ENCODE measurements around the gene GALNT12.

The GALNT12 gene

DNA sequence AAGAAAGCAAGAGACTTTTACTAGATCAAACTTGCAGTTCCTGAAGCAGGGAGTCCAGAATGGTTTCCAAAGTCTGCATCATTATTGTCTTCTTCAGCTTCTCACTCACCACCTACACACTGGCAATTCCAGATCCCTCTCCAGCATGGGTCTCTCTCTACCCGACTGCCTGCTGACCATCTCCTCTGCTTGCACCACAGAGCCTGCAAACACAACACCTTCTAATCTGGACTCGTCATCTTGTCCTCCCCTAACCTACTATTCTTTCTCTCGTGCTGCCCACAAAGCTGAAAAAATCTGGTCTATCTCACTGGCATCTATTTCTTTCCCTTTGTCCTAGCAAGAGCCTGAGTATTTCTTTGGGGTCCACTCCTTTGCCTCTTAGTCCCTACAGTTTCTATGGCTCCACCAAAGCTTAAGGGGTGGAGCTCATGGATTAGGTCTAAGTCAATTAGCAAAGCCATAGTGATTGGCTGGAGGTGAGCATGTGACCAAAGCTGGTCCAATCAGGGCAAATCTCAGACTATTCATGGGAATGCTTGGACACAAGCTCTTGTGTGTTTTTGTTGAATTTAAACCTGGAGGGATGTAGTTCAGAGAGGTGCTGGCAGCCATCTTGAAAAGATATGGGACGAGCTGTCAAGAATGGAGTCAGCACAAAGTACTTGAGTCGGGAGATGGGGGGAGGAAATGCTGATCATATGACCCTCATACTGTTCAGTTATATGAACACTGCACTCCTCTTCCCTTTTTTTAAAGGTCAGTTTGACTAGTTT, 63.5 kb downstream of the GALNT12 start:
- Histone ChIP-seq H3K4me3 (ENCODE audit: extremely low read depth, insufficient read depth, low read length, poor library complexity, severe bottlenecking) (no peak overlapping the region), H3K4me1 (ENCODE audit: control insufficient read depth, insufficient read depth, low read length, poor library complexity, severe bottlenecking) (no peaks in the 10 kb centered on the region), H3K9me3 (ENCODE audit: control insufficient read depth, low read length) (peaks cover 4% of the 10 kb centered on the region), H3K36me3 (ENCODE audit: control insufficient read depth, insufficient read depth, low read length) (no peaks in the 10 kb centered on the region), H3K27ac (ENCODE audit: low read depth, low read length, severe bottlenecking) (no peak overlapping the region)
- 75 to 82% methylated on average over 3 of the region's 5 CpGs for whole genome bisulfite sequencing, 2 experiments (ENCODE audit: insufficient coverage in 2 of 2)

GRCh38 chr9:98871558-98872065, 64.1 kb downstream of the GALNT12 start:
- Histone ChIP-seq H3K4me3 (ENCODE audit: extremely low read depth, insufficient read depth, low read length, poor library complexity, severe bottlenecking) (no peak overlapping the region), H3K9me3 (ENCODE audit: control insufficient read depth, low read length) (peaks cover 4% of the 10 kb centered on the region), H3K27ac (ENCODE audit: low read depth, low read length, severe bottlenecking) (no peak overlapping the region), H3K4me1 (ENCODE audit: control insufficient read depth, insufficient read depth, low read length, poor library complexity, severe bottlenecking) (no peaks in the 10 kb centered on the region), H3K36me3 (ENCODE audit: control insufficient read depth, insufficient read depth, low read length) (no peaks in the 10 kb centered on the region)
- WGBS, 2 experiments (ENCODE audit: insufficient coverage in 2 of 2), result 75 to 88% methylated on average over 8 to 9 of the region's 9 CpGs

DNA sequence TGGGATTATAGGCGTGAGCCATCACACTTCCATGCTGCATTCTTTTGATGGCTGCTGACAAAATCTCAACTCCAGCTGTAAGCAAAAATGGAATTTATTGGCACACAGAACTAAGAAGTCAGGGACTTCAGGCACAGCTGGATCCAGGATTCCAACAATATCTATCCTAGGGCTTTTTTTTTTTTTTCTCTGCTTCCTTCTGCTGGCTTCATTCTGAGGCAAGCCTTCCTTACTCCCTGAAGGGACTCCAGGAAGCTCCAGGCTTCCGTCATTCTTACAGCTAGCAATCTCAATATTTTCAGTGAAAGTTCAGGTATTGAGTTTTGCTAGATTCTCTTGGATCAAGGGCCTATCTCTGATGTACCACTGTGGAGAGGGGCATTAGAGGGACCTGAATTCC, 66.1 kb downstream of the GALNT12 start:
- no peaks in the 10 kb centered on the region for H3K36me3 ChIP-seq (ENCODE audit: control insufficient read depth, insufficient read depth, low read length)
- WGBS, 2 experiments (ENCODE audit: insufficient coverage in 2 of 2), result 78 to 100% methylated on average over 1 to 2 of the region's 2 CpGs
- no peak overlapping the region for H3K4me3 ChIP-seq (ENCODE audit: extremely low read depth, insufficient read depth, low read length, poor library complexity, severe bottlenecking)
- H3K9me3 ChIP-seq (ENCODE audit: control insufficient read depth, low read length), result peaks cover 4% of the 10 kb centered on the region
- no peaks in the 10 kb centered on the region for H3K4me1 ChIP-seq (ENCODE audit: control insufficient read depth, insufficient read depth, low read length, poor library complexity, severe bottlenecking)
- no peak overlapping the region for H3K27ac ChIP-seq (ENCODE audit: low read depth, low read length, severe bottlenecking)

DNA sequence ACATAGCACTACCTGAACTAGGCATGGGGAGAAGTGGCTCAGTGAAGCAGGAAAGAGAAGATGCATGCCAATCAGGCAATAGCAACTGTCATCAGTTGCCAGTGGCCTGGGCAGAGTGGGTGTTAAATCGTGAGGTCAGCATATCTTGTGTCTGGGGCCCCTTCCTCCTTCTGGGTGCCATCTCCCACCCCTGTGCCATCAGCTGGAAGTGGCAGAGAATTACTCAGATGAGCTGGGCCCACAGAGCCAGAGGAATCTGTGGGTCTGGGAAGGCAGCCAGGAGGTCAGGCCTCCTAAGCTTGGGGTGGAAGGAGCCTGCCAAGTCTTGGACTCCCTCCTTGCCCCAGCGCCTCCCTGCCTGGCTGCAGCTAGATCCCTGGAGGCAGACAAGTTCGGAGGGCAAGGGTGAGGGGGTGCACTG, 66.5 kb downstream of the GALNT12 start:
- no peak overlapping the region for H3K27ac ChIP-seq (ENCODE audit: low read depth, low read length, severe bottlenecking)
- no peaks in the 10 kb centered on the region for H3K36me3 ChIP-seq (ENCODE audit: control insufficient read depth, insufficient read depth, low read length)
- H3K4me3 ChIP-seq (ENCODE audit: extremely low read depth, insufficient read depth, low read length, poor library complexity, severe bottlenecking), result no peak overlapping the region
- WGBS, 2 experiments (ENCODE audit: insufficient coverage in 2 of 2), result 83% methylated on average over 2 of the region's 3 CpGs; no CpG with 5 or more reads in 1 of the 2 experiments
- peaks cover 2% of the 10 kb centered on the region for H3K9me3 ChIP-seq (ENCODE audit: control insufficient read depth, low read length)
- no peaks in the 10 kb centered on the region for H3K4me1 ChIP-seq (ENCODE audit: control insufficient read depth, insufficient read depth, low read length, poor library complexity, severe bottlenecking)

- Histone ChIP-seq H3K4me3 (ENCODE audit: extremely low read depth, insufficient read depth, low read length, poor library complexity, severe bottlenecking) (no peak overlapping the region), H3K4me1 (ENCODE audit: control insufficient read depth, insufficient read depth, low read length, poor library complexity, severe bottlenecking) (no peaks in the 10 kb centered on the region), H3K36me3 (ENCODE audit: control insufficient read depth, insufficient read depth, low read length) (no peaks in the 10 kb centered on the region), H3K9me3 (ENCODE audit: control insufficient read depth, low read length) (no peaks in the 10 kb centered on the region), H3K27ac (ENCODE audit: low read depth, low read length, severe bottlenecking) (no peak overlapping the region)
- WGBS, 2 experiments (ENCODE audit: insufficient coverage in 2 of 2), result 74 to 100% methylated on average over 2 to 5 of the region's 5 CpGs
These were observed 67.3 kb downstream of the GALNT12 start for GRCh38 chr9:98874721-98875255.

DNA sequence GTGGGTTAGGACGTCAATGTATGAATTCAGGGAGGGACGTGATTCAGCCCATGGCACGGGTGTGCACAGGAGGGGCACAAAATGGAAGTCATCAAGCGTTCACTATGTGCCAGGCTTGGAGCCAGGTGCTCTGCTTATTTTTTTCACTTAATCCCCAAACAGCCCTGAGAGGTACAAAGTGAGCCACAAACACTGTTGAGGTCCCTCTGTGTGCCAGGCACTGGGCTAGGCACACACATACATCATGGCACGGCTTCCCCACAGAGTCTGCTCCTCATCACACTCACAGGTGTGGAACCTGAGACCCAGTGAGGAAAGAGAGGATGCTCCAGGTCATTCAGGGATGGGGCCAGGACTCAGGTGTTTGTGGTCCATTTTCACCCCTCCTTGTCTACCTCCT, 68.1 kb downstream of the GALNT12 start:
- Histone ChIP-seq H3K4me3 (ENCODE audit: extremely low read depth, insufficient read depth, low read length, poor library complexity, severe bottlenecking) (no peak overlapping the region), H3K4me1 (ENCODE audit: control insufficient read depth, insufficient read depth, low read length, poor library complexity, severe bottlenecking) (no peaks in the 10 kb centered on the region), H3K36me3 (ENCODE audit: control insufficient read depth, insufficient read depth, low read length) (no peaks in the 10 kb centered on the region), H3K9me3 (ENCODE audit: control insufficient read depth, low read length) (no peaks in the 10 kb centered on the region), H3K27ac (ENCODE audit: low read depth, low read length, severe bottlenecking) (no peak overlapping the region)
- 81 to 100% methylated on average over 1 to 5 of the region's 5 CpGs for WGBS, 2 experiments (ENCODE audit: insufficient coverage in 2 of 2)

DNA sequence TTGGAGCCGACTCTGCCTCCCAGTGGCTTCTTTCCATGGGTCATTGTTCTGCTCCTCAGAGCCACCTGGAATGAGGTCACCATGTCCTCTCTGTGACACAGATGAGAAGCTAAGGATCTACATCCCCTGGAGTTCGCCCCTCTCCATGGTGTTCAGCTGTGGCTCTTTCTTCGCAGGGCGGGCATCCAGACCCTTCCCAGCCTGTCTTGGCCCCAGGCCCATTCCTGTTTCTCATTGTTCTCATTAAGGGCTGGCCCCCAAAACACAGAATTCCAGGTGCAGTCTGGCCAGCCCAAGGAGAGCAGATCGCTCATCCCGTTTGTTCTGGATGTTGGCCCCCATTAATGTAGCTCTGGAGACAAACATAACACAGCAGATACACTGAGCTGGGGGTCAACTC, 69.8 kb downstream of the GALNT12 start:
- Histone ChIP-seq H3K27ac (ENCODE audit: low read depth, low read length, severe bottlenecking) (no peak overlapping the region), H3K36me3 (ENCODE audit: control insufficient read depth, insufficient read depth, low read length) (no peaks in the 10 kb centered on the region), H3K9me3 (ENCODE audit: control insufficient read depth, low read length) (no peaks in the 10 kb centered on the region), H3K4me1 (ENCODE audit: control insufficient read depth, insufficient read depth, low read length, poor library complexity, severe bottlenecking) (no peaks in the 10 kb centered on the region), H3K4me3 (ENCODE audit: extremely low read depth, insufficient read depth, low read length, poor library complexity, severe bottlenecking) (no peak overlapping the region)
- 93 to 95% methylated on average over 6 of the region's 6 CpGs for WGBS, 2 experiments (ENCODE audit: insufficient coverage in 2 of 2)

DNA sequence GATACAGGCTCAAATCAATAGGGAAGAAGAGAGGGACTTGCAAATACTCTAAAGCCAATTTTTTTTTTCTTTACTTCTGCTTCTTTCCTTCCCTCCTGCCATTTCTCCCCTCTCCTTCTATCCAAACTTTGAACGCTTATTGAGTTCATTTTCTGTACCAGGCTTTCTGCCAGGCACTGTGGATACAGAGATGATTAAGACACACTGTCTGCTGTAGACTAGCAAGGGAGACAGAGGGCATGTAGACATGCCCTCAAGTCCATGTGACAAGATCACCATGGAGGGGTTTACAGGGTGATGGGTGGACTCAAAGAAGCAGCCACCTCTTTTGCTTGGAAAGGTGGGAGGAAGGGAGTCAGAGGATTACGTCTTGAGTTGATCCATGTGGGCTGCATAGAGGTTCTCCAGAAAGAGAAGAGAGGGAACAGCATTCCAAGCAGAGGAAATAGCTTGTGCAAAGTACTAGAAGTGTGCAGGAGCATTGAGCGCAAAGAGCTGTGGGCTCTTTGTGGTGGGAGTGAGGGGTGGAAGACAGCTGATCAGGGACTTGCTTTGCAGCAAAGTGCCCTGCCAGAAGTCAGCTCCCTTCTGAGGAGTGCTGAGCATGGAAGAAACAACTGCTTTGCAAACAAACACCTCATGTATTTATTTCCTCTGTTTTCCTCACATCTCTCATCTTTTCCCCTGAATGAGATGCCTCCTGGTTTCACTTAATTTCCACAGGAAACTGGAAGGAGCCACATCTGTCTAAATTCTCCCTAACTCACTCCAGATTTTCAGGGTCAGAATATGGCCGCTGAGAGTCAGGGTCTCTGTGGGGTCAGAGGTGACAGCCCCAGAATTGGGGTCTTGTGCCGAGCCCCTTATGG, 71.9 kb downstream of the GALNT12 start:
- 81 to 93% methylated on average over 2 to 3 of the region's 5 CpGs for WGBS, 2 experiments (ENCODE audit: insufficient coverage in 2 of 2)
- Histone ChIP-seq H3K36me3 (ENCODE audit: control insufficient read depth, insufficient read depth, low read length) (no peaks in the 10 kb centered on the region), H3K27ac (ENCODE audit: low read depth, low read length, severe bottlenecking) (no peak overlapping the region), H3K4me1 (ENCODE audit: control insufficient read depth, insufficient read depth, low read length, poor library complexity, severe bottlenecking) (no peaks in the 10 kb centered on the region), H3K4me3 (ENCODE audit: extremely low read depth, insufficient read depth, low read length, poor library complexity, severe bottlenecking) (no peak overlapping the region), H3K9me3 (ENCODE audit: control insufficient read depth, low read length) (no peaks in the 10 kb centered on the region)

GRCh38 chr9:98879963-98880310, 72.5 kb downstream of the GALNT12 start:
- H3K4me3 ChIP-seq (ENCODE audit: extremely low read depth, insufficient read depth, low read length, poor library complexity, severe bottlenecking), result no peak overlapping the region
- H3K36me3 ChIP-seq (ENCODE audit: control insufficient read depth, insufficient read depth, low read length), result no peaks in the 10 kb centered on the region
- H3K4me1 ChIP-seq (ENCODE audit: control insufficient read depth, insufficient read depth, low read length, poor library complexity, severe bottlenecking), result no peaks in the 10 kb centered on the region
- H3K27ac ChIP-seq (ENCODE audit: low read depth, low read length, severe bottlenecking), result no peak overlapping the region
- WGBS, 2 experiments (ENCODE audit: insufficient coverage in 2 of 2), result 85 to 90% methylated on average over 6 to 8 of the region's 8 CpGs
- no peaks in the 10 kb centered on the region for H3K9me3 ChIP-seq (ENCODE audit: control insufficient read depth, low read length)

DNA sequence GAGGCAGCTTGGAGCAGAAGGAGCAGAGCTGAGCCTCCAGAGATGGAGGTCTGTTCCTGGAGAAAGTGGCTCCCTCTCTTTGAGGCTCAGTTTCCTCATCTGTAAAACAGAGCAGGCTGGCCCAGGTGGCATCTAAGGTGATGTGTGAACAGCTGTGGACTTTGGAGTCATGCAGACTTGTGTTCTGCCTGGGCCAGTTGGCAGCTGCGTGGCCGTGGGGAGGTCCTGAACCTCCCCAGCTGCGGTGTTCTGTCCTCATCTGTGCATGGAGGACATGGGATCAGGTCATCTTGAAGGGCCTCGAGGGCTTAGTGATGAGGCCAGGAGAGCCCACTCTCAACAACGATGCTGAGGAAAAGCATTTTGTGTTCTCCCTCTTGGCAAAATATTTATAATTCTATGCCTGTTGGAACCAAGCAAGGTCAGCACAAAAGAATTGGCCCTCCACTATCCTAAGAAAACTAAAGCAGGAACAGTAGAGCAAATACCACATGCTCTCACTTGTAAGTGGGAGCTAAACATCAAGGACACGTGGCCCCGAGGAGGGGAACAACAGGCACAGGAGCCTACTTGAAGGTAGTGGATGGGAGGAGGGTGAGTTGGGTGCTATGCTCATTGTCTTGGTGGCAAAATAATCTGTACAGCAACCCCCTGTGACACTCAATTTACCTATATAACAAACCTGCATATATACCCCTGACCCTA, 73.0 kb downstream of the GALNT12 start:
- Histone ChIP-seq H3K4me3 (ENCODE audit: extremely low read depth, insufficient read depth, low read length, poor library complexity, severe bottlenecking) (no peak overlapping the region), H3K27ac (ENCODE audit: low read depth, low read length, severe bottlenecking) (no peak overlapping the region), H3K9me3 (ENCODE audit: control insufficient read depth, low read length) (no peaks in the 10 kb centered on the region), H3K36me3 (ENCODE audit: control insufficient read depth, insufficient read depth, low read length) (no peaks in the 10 kb centered on the region), H3K4me1 (ENCODE audit: control insufficient read depth, insufficient read depth, low read length, poor library complexity, severe bottlenecking) (no peaks in the 10 kb centered on the region)
- WGBS, 2 experiments (ENCODE audit: insufficient coverage in 2 of 2), result 85 to 89% methylated on average over 4 to 5 of the region's 7 CpGs
